Retina (tissue), 1 donor: ENCODE results near the gene KIF13A.
"Not testable (repeated sequence)": the region's sequence is repeated elsewhere in the genome, so short reads cannot be mapped to it uniquely, and the experiment has no call there.

Experiments used
- DNase-seq: peaks from one replicate; pipeline ENCODE4 v3.0.0-alpha.2; 2016

KIF13A gene

GRCh38 chr6:17894905-17895304, 92.5 kb downstream of the KIF13A start:
- DNase-seq = no peak

DNA sequence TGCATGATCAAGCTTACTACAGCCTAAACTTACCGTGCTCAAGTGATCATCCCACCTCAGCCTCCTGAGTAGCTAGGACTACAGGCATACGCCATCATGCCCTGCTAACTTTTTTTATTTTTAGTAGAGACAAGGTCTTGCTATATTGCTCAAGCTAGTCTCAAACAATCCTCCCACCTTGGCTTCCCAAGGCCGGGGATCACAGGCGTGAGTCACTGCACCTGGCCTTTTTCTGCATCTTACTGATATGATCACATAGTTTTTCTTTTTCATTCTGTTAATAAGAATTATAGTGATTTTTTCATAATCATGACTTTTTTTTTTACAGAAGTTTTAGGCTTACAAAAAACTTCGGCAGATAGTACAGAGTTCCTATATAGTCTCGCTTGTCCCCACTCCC, 93.2 kb downstream of the KIF13A start:
- DNase-seq = no peak

DNA sequence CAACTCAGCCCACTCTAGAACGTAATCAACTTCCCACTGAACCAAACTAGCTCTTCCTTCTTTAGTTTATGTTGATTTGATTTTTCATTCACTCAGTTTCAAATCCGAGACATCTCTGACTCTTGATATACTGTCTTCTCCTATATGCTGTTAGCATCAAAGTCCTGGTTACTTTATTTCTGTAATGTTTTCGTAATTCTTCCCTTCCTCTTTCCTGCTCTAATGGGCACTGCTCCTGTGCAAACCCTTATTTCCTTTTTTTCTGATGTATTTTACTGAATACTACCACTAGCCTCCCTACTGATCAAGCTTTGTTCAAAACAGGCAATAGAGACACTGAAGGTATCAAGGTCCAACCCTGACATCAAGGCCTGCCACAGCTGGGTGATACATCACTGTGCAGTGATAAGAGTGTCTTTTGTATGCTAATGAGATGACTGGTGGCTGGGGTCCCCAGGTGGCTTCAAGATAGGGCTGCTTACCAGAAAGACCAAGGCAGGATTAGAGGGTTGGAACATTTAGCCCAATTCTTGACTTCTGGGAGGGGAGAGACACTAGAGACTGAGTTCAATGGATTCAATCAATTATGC, 95.2 kb downstream of the KIF13A start:
- DNase-seq = no peak

GRCh38 chr6:17890309-17890708, 97.1 kb downstream of the KIF13A start:
- DNase-seq = no peak

DNA sequence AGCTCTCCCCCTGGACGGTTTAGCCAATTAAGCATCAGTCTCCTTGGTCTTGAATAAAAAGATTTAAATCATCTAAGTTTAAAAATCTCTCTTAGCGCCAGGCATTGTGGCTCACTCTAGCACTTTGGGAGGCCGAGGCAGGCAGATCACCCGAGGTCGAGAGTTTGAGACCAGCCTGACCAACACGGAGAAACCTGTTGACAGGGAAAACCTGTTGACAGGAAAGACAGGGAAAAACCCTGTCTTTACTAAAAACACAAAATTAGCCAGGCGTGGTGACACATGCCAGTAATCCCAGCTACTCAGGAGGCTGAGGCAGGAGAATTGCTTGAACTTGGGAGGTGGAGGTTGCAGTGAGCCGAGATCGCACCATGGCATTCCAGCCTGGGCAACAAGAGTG, 97.7 kb downstream of the KIF13A start:
- DNase-seq = not testable (repeated sequence)

DNA sequence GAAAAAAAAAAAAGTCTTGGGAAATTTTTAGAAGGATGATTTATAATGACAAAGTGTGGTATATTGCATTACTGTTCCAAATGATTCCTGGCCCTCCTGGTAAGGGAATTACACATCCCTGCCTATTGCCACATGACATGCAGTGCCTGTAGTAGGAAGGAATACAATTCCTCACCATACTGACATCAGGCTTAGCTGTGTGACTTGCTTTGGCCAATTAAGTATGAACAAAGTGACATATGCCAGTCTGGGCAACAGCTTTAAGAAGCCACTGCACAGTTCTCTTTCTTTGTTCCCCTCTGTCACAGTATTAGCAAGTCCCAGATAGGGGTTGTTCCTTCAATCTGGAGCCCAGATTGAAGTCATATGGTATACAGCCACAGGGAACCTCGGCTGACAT, 100.5 kb downstream of the KIF13A start:
- DNase-seq = peak; percentile 21

DNA sequence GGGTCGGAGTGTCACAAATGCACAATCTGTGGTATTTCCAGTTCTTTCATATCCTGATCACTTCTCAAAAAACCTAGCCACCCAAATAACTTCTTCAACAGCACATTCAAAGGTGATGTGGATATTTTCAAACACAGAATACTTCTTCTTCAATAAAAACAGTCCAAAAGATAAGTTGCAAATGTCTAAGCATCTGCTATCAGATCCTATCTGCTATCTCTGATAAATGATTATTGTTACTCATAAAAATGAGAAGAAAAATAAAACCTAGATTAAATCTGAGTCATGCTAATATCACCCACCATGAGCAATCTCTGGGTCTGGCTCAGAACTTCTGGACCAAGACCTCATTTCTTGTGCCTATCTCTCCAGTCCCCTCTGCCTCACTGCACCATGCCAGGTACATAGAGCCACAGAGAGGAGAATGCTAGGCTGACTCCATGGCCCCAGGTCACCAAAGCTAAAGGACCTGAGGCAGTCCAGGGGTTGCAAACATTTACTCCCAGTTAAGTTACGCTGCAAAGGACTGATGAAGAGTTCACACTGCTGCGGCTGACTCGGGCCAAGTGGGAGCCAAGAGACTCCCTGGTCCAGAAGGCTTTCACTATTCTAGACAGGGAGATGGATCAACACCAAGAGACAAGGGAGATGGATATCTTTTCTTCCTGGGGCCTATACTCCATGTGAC, 101.4 kb downstream of the KIF13A start:
- no peak for DNase-seq

DNA sequence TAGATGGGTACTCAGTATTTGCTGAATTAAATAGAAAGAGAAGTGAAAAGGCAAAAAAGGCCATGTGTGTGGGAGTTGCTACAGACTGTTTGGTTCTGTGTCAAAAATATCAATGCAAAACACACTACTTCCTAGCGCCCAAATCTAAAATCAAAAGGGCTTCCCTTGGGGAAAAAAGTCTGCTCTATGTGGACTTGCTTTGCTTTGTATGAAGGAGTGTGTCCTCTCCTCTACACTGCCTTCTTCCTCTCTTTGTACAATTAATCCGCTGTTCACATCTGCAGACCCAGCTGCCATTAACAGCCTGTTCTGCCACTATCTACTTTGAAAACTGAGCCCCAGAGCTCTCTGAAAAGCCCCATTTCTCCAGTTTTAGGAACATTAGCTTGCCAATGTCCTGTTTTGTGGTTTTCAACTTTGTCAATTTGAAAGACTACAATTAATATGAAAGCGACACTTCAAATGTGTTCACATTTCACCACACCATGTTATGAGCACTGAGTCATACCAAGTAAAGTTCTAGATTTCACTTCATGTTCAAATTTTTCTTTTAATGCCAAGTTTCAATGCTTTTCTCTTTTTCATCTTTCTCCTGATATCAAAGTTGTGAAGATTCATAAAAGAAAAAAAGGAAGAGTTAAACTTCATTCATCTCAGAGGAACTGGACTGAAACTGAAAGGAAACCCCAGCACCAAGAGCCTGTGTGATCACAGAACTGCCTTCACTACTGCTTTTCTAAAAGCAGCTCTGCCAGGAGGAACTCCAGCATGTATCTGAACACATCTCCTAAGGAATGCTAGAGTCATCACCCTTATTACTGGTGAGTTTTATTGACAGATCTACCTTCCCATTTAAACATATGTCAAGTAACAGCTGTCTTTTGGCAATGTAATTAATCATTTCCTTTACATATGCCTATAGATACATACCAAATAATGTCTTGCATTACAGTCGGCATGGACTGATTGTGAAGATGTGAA, 102.6 kb downstream of the KIF13A start:
- no peak for DNase-seq

DNA sequence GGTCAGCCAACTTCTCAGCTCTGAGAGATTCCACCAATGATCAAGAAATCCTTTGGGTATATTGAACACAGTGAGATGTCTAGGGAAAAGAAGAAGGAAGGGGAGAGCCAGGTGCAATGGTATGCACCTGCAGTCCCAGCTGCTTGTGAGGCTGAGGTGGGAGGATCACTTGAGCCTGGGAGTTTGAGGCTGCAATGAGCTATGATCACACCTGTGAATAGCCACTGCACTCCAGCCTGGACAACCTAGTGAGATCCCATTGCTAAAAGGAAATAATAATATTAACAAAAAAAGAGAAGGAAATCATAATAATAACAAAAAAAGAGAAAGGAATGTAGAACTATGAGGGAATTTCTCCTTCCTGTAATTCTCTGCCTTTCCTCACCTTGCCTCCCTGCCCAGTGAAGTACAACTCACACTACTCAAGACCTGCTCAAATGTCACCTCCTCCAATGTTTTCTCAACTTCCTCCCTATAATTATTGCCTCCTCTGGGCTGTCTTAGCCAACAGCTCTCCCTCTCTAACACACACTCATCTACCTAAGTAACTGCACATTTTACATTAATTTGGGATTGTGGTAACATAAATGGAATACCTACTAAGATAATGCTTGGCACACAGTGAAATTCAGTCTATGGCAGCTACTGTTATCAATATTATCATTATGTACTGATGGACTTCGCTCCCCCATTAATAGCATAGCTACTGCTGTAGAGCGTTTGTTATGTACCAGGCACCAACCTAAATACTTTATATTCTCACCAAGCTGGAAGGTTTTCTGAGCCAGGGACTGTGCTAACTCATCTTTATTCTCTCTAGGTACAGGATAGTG, 103.6 kb downstream of the KIF13A start:
- no peak for DNase-seq

- DNase-seq = no peak
Observed at GRCh38 chr6:17881085-17881858, 106.2 kb downstream of the KIF13A start.

GRCh38 chr6:17879184-17879583, 108.3 kb downstream of the KIF13A start:
- DNase-seq = no peak

GRCh38 chr6:17878734-17879133, 108.7 kb downstream of the KIF13A start:
- no peak for DNase-seq

- DNase-seq = no peak
Observed at GRCh38 chr6:17877895-17878440, 109.5 kb downstream of the KIF13A start.

GRCh38 chr6:17877196-17877894, 110.1 kb downstream of the KIF13A start:
- DNase-seq = no peak

DNA sequence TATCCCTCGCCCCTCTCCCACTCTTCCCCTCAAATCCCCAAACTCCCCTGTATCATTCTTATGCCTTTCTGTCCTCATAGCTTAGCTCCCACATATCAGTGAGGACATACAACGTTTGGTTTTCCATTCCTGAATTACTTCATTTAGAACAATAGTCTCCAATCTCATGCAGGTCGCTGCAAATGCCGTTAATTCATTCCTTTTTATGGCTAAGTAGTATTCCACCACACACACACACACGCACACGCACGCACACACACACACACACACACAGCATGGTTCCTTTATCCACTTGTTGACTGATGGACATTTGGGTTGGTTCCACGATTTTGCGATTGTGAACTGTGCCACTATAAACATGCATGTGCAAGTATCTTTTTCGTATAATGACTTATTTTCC, 112.7 kb downstream of the KIF13A start:
- no peak for DNase-seq

GRCh38 chr6:17872908-17873307, 114.5 kb downstream of the KIF13A start:
- no peak for DNase-seq

- DNase-seq = no peak
Observed at GRCh38 chr6:17871836-17872235, 115.6 kb downstream of the KIF13A start.

GRCh38 chr6:17871189-17871519, 116.3 kb downstream of the KIF13A start:
- DNase-seq = no peak

- DNase-seq = no peak
Observed at GRCh38 chr6:17870300-17871188, 116.9 kb downstream of the KIF13A start.

DNA sequence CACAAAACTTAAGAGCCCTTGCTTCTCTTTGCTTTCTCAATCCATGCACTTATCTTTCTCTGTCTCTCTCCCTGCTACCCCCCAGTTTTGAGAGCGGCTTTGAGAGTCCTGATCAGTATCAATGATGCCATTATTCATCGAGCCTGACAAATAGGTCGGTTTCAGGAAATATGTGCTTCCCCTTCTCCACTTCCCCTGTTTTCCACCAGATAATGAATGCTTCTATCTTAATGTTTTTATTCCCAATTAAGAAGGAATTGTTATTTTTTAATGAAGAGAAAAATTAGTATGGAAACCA, 117.7 kb downstream of the KIF13A start:
- no peak for DNase-seq
